GM21528 (cell line): Measurements from ENCODE around the gene DNAJB13.

Experiments
- ATAC-seq: cut with Tn5 transposase; IDR thresholded peaks from one replicate; pipeline ENCODE4 v1.9.1; 2021; ENCODE audit warnings: mild to moderate bottlenecking, moderate library complexity; ENCODE audit not compliant: unreplicated experiment, low FRiP score

The DNAJB13 gene

DNA sequence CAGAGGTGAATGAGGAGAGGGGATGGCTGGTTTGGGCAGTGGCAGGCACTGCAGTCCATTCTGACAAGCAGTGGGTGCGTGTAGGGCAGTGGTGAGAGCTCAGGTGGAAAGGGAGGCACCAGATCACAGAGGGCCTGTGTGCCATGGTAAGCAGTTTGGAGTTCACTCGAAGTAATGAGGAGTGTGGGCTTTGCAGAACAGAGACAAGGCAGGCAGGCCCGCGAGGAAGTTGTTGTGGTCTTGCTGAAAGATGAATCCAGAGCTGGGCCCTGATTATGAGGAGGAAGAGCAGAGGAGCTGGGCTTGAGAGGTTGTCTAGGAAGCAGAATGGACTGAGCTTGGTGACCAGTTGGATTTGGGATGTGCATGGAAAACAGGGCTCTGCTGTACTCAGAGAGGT lies 1.6 kb upstream of the DNAJB13 start:
- no peak for ATAC-seq

DNA sequence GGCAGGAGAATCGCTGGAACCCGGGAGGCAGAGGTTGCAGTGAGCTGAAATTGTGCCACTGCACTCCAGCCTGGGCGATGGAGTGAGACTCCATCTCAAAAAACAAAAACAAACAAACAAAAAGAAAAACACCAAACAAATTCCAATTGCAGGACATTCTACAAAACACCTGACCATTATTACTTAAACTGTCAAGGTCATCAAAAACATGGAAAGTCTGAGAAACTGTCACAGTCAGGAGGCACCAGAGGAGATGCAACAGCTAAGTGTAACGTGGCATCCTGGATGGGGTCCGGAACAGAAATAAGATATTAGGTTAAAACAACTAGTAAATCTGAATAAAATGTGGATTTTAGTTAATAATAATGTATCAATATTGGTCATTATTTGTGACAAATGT lies 914 bp upstream of the DNAJB13 start:
- ATAC-seq, result no peak

DNA sequence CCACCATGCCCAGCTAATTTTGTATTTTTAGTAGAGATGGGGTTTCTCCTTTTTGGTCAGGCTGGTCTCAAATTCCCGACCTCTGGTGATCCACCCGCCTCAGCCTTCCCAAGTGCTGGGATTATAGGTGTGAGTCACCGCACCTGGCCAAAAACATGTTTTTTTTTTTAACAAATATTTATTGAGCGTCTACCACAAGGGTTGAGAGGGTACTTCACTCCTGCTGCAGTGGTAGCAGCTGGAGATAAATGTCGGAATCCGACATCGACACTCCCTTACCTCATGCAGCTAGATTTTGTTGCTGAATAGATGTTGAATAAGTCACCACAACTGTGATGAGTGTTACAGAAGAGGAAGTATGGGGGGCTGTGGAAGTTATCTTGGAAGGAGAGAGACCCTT lies 971 bp downstream of the DNAJB13 start:
- no peak for ATAC-seq

DNA sequence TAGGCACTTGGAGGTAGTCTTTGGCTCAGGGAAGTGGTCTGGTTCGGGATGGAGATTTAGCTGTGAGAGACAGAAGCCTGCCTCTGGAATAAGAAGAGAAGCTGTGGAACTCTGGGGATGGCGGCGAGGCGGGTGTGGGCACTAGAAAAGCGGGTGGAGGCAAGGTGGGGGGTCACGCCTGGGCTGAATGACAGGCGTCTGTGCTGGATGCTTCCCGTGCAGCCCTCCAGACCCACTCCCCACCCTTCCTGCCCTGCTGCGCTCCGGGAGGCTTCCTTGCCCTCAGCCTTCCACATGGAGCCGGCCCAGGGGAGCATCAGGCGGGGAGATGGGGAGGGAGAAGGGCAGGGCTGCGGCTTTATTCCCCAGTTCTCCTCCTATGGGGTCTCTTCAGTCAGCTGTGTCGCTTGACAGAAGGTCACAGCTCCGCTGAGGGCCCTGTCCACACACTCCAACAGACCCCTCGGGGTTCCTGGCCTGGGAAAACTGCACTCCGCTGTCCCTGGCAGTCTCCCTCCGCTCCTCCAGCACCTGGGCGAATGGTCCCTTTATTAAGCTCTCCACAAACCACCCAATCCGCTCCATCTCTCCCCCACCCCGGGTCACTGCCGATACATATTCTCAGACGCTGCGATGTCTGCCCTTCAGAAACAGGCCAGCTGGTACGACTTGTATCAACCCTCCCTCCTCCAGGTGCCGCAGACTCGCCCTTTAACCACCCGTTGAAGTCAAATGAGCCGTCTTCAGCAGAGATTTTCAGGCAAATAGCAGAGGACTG lies 6.2 kb downstream of the DNAJB13 start:
- no peak for ATAC-seq

DNA sequence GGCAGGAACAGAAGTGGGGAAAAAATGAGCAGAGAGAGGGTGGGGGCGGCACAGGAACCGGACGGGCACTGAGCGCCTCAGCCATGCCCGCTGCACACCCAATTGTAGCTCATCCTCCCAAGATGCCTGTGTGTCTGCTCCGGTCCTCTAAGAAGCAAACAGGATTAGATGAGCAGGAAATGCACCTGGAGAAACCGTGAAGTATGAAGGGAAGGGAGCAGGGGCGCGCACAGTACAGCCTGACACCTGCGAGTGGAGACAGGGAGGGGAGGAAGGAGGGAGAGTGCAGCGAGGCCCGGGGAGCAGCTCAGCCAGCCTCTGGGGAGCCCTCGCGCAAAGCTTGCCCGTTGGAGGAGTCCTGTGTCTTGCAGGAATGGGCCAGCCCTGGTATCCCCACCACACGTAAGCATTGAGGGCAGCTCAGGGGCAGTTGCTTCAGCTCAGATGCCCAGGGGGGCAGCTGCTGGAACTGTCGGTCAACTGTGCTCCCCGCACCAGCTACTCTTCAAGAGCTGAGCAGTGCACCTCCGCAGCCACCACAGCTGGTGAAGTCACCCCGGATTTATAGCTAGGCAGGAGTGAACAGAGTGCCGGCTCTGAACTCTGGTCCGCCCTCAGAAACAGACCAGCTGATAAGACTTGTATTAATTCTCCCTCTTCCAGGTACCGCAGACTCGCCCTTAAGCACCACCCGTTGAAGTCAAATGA lies 7.0 kb downstream of the DNAJB13 start:
- no peak for ATAC-seq

DNA sequence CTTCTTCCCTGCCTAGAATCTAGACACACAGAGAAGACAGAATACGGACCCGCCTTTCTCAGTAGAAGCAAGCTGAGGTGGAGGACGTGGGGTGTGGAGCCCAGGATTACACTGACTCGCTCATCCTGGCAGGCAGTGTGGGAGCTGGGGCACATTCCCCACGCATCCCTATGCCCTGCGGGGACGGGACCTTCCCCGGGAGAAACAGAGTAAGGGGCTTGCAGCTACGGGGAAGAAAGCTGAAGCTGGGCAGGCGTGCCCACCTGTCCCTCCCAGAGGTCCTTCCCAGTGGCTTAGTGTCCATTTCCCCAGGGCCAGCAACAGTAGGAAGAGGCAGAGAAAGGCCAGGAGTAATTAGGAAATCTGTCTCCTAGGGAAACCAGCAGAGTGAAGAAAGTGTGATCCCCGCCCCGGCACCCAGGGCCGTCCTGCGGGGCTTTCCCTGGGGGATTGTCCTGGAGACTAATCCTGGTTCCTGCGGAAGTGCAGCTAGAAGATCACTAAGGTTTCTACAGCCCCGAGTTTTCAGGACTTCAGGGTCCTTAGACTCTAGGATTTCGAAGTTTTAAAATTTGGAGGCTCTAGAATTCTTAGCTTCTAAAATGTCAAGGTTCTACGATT lies 7.8 kb downstream of the DNAJB13 start:
- ATAC-seq, result no peak

DNA sequence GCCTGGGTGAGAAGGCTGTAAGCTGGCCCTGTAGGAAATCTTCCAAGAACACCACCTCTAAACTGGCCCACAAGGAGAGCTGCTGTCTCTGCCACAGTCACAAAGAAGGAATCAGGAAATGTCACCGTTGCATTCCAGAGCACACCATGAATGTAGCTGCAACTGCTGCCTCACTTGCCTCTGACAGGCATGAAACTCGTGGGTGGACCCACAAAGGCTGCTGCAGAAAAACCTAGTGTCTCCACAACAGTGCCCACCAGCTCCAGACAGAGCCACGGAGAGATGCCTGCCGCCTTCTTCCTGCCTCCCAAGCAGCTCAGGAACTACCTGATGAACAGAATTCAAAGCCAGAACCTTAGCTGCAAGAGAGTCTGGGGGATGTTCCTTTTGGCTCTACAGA lies 10.5 kb downstream of the DNAJB13 start:
- ATAC-seq, result no peak

DNA sequence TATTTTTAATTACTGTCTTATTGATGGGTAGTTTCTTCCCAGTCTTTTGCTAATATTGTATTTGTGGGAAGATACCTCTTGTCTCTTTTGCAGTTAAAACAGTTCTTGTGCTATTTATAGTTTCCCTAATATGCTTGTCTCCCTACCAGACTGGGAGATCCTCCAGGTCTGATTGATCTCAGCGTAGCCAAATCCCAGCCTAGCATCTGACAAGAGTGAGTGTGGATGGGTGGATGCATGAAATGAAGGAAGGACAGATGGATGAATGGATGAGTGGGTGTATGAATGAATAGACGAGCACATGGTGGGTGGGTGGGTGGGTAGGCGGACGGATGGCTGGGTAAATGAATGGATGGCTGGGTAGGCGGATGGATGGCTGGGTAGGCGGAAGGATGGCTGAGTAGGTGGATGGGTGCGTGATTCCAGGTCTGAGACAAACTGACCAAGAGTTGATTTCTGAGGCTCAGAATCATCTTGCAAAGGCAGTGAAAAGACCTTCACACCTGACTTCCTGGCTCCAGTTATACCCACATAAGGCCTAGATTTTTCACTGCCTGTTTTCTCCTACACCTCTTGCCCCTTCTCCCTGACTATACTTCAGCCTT lies 11.4 kb downstream of the DNAJB13 start:
- ATAC-seq, result no peak

DNA sequence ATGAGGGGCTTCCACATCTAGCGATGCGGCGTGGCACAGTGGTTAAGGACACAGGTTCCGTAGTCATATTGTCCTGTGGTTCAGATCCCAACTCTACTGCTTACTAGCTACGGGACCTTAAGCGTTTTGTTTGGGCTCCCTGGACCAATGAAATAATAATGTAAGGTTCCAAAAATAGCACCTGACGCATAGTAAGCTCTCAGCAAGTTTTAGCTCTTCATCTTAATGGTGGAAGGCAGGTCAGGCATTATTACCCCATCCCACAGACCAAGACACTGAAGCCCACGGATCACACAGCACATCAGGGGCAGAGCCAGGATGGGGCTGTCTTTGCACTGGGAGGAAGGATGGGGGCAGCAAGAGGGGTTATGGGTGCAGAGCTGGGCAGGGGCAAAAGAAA lies 13.0 kb downstream of the DNAJB13 start:
- no peak for ATAC-seq

DNA sequence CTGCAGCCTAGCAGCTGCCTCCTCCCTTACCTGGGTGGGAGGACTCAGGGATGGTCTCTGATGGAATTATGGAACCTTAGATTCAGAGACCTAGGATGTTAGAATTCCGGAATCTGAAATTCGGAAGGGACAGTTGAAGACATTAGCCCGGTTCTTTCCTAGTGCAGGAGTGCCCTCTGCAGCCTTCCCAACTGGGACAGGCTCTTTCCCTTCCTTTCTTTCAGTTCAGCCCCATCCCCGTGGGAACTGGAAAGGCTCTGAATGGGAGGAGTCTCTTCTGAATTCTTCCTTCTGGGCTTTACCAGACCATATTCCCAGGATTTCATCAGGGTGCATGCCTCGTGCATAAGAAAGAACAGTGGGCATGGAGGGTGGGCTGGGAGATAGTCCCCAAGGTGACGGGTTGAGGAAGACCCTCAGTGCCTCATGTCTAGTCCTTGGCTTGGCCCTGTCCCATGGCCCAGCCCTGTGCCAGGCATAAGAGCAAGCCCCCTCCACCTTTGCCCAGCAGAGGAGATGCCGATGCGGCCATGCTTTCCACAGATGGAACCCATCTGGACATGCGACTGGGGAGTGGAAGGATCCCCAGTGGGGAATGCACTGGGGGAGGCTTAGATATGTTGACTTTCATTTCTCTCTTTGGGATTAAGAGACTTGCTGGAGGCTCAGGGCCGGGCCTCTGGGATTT lies 14.4 kb downstream of the DNAJB13 start:
- ATAC-seq, result no peak

DNA sequence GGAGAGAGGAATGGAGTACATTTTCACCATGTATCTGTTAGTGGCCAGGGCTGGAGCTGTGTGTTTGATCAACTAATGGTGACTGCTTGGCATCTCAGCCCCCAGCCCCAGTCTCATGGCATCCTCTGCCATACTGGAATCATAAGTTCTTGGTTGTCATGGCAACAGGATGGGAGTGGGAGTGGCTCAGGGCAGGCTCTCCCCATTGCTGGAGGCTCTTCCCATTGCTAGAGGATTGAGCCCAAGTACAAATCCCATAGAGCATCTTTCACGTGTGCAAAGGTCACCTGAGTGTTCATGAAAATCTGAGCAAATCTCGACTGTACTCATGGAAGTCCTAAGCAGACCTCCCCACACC lies 14.9 kb downstream of the DNAJB13 start:
- no peak for ATAC-seq

DNA sequence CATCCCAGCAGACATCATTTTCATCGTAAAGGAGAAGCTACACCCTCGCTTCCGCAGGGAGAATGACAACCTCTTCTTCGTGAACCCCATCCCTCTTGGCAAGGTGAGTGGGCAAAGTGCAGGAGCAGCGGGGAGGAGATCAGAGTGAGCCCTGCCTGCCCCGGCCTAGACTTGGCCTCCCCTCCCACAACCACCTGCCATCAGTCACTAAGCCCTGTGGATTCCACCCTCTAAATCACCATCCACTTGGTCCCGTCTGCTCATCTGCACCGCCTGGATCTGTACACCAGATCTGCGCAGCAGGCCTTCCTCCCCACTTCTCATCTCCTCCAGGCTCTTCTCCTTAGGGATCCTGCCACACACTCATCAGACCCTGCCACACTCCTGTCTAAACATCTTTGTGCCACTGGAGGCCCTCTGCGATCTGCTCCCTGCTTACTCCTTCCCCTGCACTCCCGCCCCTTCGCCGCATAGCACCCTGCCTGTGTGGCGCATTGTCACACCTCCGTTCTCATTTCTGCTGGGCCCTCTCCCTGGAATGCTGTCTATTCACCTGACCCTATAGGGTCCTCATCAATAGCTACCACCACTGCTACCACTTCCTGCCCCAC lies 17.6 kb downstream of the DNAJB13 start:
- ATAC-seq, result no peak

DNA sequence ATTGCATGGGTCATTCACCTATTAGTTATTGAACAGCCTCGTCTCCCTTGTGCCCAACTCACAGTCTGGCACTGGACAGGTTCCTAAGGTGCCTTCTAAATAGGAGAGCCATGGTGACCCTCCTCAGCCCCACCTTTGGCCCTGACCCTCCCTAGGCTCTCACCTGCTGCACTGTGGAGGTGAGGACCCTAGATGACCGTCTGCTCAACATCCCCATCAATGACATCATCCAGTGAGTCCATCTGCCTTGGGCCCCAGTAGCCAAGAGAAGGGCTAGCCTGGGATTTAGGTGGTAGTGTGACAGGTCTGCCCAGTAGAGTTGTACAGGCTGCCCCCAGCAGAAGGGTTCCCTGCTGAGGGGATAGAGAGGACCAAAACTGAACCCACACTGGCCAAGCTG lies 18.3 kb downstream of the DNAJB13 start:
- ATAC-seq, result no peak

DNA sequence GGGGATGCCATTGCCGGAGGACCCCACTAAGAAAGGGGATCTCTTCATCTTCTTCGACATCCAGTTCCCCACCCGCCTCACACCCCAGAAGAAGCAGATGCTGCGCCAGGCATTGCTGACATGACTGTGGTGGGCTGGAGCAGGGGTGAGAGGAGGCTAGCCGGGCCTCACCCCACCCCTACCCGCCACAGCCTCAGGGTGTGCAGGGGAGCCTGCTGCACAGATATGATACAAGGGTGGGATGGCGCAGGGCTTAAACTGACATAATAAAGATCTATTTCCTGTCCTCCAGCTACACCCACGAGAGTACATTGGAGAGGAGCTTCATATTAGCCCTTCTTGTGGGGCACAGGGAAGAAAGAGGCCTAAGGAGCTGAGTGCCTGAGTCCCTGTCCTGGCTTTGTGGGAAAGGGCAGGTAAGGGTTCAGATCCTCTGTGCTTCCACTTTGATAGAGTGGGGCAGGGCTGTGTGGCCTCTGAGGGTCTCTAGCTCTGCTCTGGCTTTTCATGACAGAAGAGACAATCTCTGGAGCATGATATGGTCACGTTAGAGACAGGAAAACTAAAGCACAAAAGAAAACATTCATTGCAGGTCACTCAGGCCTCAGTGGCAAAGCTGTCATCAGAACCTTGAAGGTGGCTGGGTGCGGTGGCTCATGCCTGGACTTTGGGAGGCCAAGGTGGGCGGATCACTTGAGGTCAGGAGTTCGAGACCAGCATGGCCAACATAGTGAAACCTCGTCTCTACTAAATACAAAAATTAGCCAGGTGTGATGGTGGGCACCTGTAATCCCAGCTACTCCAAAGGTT lies 19.4 kb downstream of the DNAJB13 start:
- ATAC-seq, result no peak

DNA sequence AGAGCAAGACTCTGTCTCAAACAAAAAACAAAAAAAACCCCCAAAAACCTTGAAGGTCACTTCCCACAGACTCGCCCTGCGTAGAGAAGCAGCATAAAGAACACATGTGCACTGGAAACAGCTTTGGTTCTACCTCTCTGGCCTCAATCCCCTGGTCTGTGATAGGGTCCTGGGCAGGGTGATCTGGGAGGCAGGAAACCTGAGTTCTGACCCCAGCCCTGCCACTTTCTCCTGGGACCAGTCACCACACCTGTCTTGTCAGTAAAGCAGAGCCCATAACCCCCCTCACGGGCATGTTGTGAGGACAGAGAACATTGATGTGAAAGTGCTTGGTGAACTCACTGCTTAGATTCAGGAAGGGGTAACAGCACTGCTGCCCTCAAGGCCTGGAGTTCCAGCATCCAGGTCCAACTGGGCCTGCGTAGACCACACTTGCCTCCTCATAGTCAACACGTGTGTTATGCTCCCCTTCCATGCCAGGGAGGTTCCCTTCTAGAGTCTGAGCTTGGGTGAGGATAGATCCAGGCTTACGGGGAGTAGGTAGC lies 20.4 kb downstream of the DNAJB13 start:
- no peak for ATAC-seq

DNA sequence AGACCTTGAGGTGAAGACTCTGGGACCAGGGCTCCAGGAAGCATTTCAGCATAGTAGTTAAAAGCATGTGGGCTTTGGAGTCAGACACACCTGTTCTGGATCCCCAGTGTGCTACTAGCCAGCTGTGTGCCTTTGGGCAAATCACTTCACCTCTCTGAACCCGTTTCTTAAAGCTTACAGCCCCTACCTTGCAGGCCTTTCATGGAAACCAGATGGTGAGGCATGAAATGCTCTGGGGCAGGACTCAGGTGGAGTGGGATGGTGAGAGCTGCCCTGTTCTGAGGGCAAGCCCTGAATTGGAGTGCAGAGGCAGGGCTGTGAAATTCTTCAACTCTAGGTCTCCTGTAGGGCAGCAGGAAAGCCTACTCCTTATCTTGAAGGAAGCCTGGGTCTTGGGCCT lies 21.4 kb downstream of the DNAJB13 start:
- no peak for ATAC-seq

DNA sequence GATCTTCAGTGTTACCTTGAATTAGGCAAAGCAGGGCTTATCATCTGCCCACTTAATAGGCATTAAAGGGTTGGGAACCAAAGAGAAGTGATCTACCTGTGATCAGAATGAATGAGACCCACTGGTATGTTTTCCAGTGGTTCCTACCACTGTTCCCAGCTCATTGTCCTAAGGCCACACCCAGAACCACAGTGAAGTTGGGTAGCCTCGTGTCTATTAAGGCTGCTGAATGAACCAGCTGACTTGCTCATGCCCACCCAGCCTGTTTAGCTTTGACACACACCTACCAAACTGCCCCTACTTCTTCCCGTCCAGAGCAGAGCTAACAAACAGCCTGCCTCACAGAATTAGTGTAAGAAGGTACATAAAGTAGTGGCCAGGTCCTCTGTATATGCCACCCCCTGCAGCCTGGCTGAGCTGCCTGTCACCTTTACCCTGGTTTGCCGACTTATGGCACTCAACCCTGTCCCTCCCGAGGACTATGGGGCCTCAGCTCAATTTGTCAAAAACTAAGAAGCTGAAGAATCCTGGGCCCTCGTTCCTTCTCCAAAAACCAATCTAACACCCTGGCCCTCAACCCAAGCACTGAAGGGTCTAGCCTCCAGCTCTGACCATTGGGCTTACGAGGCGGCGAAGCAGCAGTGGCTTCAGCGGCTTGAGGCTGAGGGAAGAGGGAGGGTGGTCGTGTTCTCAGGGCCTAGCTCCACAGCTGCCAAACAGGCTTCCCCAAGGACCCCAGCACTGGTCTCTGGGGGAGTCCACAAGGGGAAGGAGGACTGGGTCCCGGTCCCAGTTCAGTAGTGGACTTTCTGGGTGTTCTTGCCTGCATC lies 22.0 kb downstream of the DNAJB13 start:
- no peak for ATAC-seq
